ENCODE measurements around the gene ALAD.
"Not testable (repeated sequence)": the region's sequence is repeated elsewhere in the genome, so short reads cannot be mapped to it uniquely, and the experiment has no call there.

The ALAD gene

DNA sequence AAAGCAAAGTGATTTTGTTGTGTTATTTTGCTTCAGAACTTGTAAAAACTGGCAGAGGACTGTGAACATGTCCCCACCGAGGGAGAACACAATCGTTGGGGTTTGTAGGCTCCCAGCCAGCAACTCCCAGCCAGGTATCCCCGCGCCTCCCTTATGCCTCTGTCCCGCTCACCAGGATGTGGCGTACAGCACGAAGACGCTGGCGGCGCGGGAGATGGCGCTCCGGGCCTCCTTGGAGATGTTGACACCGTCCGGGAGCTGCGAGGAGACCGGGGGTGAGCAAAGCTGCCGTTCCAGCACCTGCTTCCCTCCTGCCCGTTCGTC lies 8.8 kb upstream of the ALAD start:
- peak; percentile 23 for ATAC-seq

DNA sequence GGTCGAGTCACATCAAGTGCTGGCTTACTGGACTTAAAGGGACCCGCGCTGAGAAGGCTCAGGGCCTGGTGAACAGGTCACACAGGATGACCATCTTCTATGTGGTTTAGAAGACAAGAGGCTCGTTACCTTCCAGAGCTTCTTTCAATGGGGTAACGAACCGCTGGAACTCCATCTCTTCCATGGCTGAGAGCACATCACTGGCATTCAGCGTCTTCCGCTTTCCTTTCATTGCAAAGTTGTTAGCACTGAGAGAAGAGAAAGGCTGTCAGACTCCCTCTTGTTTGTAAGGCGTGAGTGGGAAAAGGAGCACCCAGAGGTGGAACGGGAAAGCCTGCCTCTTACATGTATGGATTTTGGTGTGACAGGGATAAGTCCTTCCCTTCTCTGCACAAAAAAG lies 8.4 kb upstream of the ALAD start:
- H3K4me1 Mint-ChIP-seq: peaks cover 30% of the 10 kb centered on the region
- no peaks in the 10 kb centered on the region for H3K27me3 Mint-ChIP-seq
- H3K4me3 Mint-ChIP-seq: peak overlapping the region; percentile 93 to 100
- DNase-seq: no peak
- ATAC-seq: no peak
- peak overlapping the region; percentile 99 to 100 for H3K27ac Mint-ChIP-seq
- no peaks in the 10 kb centered on the region for H3K9me3 Mint-ChIP-seq

More for the DNA sequence above, 8.8 kb upstream of the ALAD start:
- Mint-ChIP-seq H3K4me1 (peaks cover 30% of the 10 kb centered on the region), H3K4me3 (peak overlapping the region; percentile 93 to 100), H3K27me3 (no peaks in the 10 kb centered on the region), H3K9me3 (no peaks in the 10 kb centered on the region), H3K27ac (peak overlapping the region; percentile 99 to 100)
- no peak for DNase-seq

DNA sequence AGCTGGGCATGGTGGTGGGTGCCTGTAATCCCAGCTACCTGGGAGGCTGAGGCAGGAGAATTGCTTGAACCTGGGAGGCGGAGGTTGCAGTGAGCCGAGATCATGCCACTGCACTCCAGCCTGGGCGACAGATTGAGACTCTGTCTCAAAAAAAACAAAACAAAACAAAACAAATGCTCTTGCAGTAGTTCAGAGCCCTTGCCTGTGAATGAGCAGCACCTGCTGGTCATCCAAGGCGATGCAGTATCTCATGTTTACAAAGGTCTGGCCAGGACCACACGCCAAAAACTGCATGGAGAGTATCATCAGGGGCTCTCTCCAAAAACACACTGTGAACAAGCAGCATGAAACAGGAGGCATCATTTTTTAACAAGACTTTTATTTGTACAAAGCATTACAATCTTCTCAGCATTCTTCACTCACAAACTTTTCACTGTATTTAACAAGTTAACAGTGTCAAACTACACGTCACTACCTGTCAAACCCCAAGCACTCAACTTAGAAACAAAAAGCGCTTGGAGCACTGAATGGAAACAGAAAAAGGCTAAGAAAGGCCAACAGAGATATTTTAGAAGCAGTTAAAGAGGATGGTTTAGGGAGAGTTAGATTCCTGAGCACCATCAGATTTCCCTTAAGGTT lies 5.9 kb upstream of the ALAD start:
- H3K9me3 Mint-ChIP-seq, H3K27me3 Mint-ChIP-seq: not testable (repeated sequence)
- DNase-seq (peak; percentile 45 to 66), ATAC-seq (peak; percentile 24)
- Mint-ChIP-seq H3K4me3 (peak overlapping the region; percentile 27 to 48), H3K27ac (peak overlapping the region; percentile 2 to 44), H3K4me1 (peaks cover 31% of the 10 kb centered on the region)

DNA sequence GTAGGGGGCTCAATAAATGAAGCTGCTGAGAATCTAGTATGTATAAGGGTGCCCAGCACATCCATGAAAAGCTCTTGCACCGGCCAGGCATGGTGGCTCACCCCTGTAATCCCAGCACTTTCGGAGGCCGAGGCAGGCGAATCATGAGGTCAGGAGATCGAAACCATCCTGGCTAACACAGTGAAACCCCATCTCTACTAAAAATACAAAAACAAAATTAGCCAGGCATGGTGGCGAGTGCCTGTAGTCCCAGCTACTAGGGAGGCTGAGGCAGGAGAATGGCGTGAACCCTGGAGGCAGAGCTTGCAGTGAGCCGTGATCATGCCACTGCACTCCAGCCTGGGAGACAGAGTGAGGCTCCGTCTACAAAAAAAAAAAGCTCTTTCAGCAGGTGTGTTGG lies 5.3 kb upstream of the ALAD start:
- not testable (repeated sequence) for H3K9me3 Mint-ChIP-seq, ATAC-seq, DNase-seq, H3K27me3 Mint-ChIP-seq, H3K4me3 Mint-ChIP-seq
- H3K4me1 Mint-ChIP-seq: peaks cover 37% of the 10 kb centered on the region
- peak overlapping the region; percentile 1 to 44 for H3K27ac Mint-ChIP-seq

DNA sequence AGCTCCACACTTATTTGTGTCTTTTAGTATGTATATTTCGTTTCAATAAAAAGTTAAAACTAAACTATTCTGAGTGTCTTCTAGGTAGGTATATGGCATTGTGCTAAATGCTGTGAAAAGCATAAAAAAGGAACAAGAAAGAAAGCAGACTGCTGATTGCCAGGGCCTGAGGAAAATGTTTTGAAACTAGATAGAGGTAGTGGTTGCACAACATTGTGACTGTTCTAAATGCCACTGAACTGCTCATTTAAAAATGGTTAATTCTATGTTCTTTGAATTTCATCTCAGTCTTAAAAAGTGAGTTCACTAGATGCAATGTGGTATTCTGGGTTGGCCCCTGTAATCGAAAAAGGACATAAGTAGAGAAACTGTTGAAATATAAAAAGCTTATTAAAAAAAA lies 2.6 kb upstream of the ALAD start:
- DNase-seq (no peak), ATAC-seq (no peak)
- Mint-ChIP-seq H3K27ac (no peak overlapping the region), H3K27me3 (no peaks in the 10 kb centered on the region), H3K9me3 (no peaks in the 10 kb centered on the region), H3K4me3 (no peak overlapping the region), H3K4me1 (peaks cover 45% of the 10 kb centered on the region)

DNA sequence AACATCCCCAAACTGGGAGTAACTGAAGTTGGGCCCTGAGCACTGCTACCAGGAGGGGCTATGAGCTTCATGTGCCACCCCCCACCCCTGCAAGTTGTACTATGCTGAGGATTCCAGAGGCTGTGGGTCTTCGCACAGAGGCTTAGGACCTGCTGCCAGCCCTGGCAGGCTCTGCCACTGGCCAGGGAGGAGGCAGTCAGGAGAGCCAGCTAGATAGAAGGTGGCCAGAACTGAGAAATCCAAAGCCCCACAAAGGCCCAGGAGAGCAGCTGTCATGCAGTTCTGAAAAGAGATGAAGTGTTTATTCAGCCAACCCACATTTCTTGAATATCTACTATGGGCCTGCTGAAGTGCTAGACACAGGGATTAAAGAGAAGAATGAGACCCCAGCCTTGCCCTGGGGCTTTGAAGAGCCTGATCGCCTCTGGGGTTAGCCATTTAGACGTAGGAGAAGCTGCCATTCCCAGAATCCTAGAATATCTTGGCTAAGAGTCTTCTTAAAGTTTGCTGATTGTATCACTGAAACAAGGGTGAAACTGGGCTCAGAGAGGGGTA lies 1.4 kb downstream of the ALAD start:
- ATAC-seq: no peak
- H3K9me3 Mint-ChIP-seq: no peaks in the 10 kb centered on the region
- peaks cover 25% of the 10 kb centered on the region for H3K4me1 Mint-ChIP-seq
- no peaks in the 10 kb centered on the region for H3K27me3 Mint-ChIP-seq
- H3K4me3 Mint-ChIP-seq: peak overlapping the region; percentile 77 to 97
- DNase-seq: no peak
- peak overlapping the region; percentile 52 to 76 for H3K27ac Mint-ChIP-seq

DNA sequence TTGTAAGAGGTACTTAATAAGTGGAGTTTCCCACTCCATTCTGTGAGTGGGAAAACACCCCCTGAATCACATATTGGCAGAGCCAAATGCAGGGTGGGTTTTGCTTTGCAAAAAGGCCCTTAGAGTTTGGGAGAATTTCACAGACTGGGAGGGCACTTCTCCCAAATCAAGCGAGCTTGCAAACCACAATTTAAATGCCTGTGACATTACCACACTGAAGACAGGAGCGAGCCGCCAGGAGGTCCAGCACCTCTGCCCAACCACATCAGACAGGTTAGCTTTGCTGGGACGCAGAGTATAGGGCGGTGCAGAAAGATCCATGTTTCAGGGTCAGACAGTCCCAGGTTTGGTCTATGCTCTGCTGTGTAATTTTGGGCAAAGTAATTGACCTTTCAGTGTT lies 2.3 kb downstream of the ALAD start:
- H3K4me3 Mint-ChIP-seq: no peak overlapping the region
- no peak for ATAC-seq
- no peak overlapping the region for H3K27ac Mint-ChIP-seq
- no peaks in the 10 kb centered on the region for H3K9me3 Mint-ChIP-seq
- H3K27me3 Mint-ChIP-seq: no peaks in the 10 kb centered on the region
- no peak for DNase-seq
- peaks cover 25% of the 10 kb centered on the region for H3K4me1 Mint-ChIP-seq

DNA sequence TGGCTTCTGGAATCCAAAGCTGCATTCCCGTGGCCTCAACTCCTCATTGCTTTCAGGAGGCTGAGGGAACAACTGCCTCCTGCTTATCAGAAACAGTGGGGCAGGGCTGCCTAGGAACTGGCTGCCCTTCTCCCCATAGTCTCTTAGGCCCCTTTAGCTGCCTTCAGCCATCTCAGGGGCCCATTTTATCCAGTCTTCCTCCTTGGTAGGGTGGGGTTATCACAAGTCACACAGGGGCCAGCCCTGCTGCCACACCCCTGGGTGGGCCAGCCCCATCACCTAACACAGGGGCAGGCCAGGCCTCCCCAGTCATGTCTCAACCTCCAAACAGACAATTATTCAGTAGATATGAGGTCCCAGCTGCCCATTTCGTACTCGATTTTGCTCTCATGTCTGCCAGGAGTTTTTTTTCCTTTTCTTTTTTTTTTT lies 3.9 kb downstream of the ALAD start:
- ATAC-seq: no peak
- no peaks in the 10 kb centered on the region for H3K27me3 Mint-ChIP-seq
- H3K27ac Mint-ChIP-seq: no peak overlapping the region
- no peaks in the 10 kb centered on the region for H3K9me3 Mint-ChIP-seq
- no peak overlapping the region for H3K4me3 Mint-ChIP-seq
- peaks cover 25% of the 10 kb centered on the region for H3K4me1 Mint-ChIP-seq
- no peak for DNase-seq

DNA sequence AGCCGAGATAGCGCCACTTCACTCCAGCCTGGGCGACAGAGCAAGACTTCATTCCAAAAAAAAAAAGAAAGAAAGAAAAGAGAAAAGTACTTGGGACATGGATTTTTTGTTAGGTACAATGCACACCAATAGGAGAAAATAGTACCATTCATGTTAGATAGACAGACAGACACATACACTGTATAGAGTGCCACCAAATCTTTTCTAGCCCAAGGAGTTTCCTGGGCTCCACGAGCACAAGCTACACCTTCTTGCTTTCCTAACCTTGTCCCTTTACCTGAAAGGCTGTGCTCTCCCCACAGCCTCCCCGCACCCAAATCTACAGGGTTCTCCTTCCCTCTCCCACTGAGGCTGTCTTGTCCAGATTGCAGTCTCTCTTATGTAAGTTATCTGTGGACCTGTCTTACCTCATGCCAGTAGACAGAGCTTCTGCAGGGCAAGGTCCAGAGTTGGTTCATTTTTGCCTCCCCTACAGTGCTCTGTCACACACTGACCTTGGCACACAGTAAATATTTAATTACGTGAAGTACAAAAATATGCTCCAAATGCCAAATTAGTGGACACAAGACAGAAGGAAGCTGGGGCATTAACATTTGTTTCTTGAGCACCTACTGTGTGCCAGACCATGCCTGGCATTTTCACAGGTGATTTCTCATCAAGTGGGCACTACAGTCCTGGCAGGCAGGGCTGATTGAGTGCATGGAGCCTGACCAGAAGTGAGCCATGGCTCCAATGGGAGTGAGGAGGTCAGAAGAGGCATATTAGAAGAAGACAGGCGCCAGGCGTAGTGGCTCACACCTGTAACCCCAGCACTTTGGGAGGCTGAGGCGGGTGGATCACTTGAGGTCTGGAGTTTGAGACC lies 5.9 kb downstream of the ALAD start:
- Mint-ChIP-seq H3K27me3 (no peaks in the 10 kb centered on the region), H3K27ac (peak overlapping the region in 1 of 2 donors; percentile 22), H3K9me3 (no peaks in the 10 kb centered on the region), H3K4me1 (peaks cover 15% of the 10 kb centered on the region), H3K4me3 (no peak overlapping the region)
- ATAC-seq (no peak), DNase-seq (no peak)

DNA sequence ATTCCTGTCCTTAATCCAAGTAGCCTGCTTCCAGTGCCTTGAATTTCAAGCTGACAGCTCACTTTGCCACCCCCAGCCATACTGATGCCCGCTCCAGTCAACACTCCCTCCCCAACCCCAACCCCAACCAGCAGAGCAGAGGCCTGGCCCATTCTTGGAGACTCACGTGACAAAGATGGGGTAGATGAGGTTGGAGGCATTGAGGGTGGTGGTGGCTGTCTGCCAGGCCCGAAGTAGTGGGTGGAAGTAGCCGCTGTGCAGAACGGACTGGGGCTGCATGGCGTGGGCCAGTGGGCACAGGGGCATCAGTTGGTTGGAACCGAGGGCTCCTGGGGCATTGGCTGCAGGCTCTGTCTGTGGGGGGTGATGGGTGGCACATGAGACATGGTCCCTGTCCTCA lies 7.8 kb downstream of the ALAD start:
- Mint-ChIP-seq H3K4me3 (no peak overlapping the region), H3K27ac (no peak overlapping the region), H3K27me3 (no peaks in the 10 kb centered on the region), H3K9me3 (no peaks in the 10 kb centered on the region), H3K4me1 (no peaks in the 10 kb centered on the region)
- ATAC-seq: no peak
- no peak for DNase-seq

DNA sequence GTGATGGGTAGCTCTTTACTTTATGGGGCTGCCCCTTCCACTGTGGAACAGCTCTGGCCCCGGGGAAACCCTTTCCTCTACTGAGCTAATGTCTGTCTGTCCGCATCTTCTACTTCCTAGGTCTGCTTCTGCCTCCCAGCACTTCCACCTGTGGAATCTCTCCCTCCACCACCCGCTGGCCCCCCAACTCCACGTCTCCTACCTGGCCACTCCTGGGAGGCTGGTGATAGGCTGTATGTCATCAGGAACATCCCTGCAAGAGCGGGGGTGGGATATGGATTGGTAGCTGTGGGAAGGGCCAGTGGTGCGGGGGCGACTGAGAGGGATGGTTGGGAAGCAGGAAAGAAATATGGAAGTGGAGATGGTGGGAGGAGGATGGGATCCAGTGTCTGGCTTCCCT lies 9.2 kb downstream of the ALAD start:
- Mint-ChIP-seq H3K27me3 (no peaks in the 10 kb centered on the region), H3K4me3 (no peak overlapping the region), H3K27ac (peak overlapping the region in 1 of 2 donors; percentile 3), H3K4me1 (no peaks in the 10 kb centered on the region), H3K9me3 (no peaks in the 10 kb centered on the region)
- no peak for ATAC-seq
- no peak for DNase-seq

DNA sequence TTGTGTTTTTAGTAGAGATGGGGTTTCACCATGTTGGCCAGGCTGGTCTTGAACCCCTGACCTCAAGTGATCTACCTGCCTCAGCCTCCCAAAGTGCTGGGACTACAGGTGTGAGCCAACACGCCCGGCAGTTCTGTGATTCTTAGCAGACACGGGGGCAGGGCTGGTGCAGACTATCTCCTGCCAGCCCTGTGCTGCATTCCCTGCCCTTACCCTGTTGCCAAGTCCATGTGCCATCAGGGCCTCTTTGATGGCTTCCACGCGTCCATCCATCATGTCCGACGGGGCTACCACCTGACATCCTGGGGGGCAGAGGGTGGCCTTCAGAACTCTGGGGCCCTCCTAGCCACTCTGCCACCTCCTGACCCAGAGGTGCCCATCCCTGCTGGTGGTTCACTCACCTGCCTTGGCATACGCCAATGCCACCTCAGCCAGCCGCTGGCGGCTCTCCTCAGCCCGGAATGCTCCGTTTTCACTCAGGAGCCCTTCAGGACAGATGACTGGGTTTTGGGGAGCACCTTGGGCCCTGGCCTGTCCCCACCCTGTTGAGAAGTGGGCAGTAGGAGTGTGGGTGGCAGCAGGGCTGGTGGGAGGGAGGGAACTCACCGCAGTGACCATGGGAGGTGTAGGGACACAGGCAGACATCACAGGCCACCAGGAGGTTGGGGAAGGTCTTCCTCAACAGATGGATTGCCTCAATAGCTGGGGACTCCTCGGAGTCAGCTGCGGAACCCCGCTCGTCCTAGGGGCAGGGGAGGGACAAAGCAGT lies 10.7 kb downstream of the ALAD start:
- ATAC-seq: no peak
- DNase-seq: no peak
- H3K9me3 Mint-ChIP-seq: no peaks in the 10 kb centered on the region
- H3K27me3 Mint-ChIP-seq: no peaks in the 10 kb centered on the region
- H3K4me1 Mint-ChIP-seq: no peaks in the 10 kb centered on the region
- no peak overlapping the region for H3K27ac Mint-ChIP-seq
- no peak overlapping the region for H3K4me3 Mint-ChIP-seq

DNA sequence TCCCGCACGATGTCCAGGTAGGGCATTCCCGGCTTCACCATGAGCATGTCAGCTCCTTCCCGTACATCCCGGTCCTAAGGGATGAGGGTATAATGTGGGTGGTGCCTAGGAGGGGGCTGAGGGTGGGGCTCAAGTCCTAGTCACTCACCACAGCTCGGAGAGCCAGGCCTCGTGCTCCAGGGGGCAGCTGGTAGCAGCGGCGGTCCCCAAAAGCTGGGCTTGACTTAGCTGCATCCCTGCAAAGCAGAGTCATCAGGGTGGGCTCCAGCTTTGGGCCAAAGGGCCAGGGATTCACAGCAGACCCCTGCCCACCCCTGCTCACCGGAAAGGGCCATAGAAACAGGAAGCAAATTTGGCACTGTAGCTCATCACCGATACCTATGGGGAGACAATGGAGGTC lies 11.6 kb downstream of the ALAD start:
- H3K27ac Mint-ChIP-seq: peak overlapping the region; percentile 63 to 89
- DNase-seq (no peak), ATAC-seq (no peak)
- no peaks in the 10 kb centered on the region for H3K9me3 Mint-ChIP-seq
- no peaks in the 10 kb centered on the region for H3K27me3 Mint-ChIP-seq
- no peak overlapping the region for H3K4me3 Mint-ChIP-seq
- no peaks in the 10 kb centered on the region for H3K4me1 Mint-ChIP-seq

DNA sequence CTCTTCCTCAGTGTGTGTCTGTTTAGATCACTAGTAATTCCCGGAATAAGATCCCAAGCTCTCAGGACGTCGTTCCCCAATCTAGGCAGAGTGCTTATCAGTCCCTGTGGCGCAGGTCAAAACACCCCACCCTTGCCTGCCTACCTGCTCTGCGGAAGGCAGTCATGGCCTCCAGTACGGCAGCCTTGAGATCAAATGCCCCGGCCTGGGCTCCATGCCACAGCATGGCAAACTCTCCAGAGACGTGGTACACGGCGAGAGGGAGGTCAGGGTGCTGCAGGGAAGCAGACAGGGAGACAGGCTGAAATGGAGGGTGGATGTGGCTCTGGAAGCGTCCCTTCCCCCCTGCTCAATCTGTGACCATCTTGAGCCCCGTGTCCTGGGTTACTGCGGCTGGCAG lies 12.3 kb downstream of the ALAD start:
- no peaks in the 10 kb centered on the region for H3K4me1 Mint-ChIP-seq
- no peak overlapping the region for H3K27ac Mint-ChIP-seq
- DNase-seq (no peak), ATAC-seq (no peak)
- no peaks in the 10 kb centered on the region for H3K9me3 Mint-ChIP-seq
- no peaks in the 10 kb centered on the region for H3K27me3 Mint-ChIP-seq
- H3K4me3 Mint-ChIP-seq: no peak overlapping the region

DNA sequence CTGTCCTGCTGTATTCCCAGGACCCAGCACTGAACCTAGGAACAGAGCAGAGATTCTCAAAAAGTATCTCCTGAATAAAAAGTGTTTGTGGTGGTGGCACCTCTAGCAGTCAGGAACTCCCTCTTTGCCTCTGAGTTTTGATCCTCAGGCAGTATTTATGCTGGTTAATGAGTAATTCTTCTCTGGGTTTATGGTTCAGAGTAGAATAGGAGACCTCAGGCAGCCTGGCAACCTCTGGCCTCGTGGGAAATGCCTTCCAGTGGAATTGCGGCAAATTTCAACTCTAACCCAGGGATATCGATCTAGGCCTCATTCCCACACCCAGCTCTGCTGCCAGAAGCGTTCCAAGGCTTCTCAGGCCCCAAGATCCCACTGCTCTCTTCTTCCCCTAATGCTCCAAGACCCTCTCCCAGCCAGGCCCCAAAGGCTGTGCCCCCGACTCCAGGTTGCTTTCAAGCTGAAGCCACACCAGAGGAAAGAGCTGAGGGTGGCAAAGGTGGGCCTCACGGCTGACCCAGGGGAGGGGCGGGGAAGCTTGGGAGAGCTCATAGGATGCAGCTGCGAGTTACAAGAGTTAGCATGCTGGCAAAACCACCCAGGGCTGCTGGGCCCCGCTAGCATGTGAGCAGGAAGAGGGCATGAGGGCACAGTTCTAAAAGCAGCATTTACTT lies 13.4 kb downstream of the ALAD start:
- ATAC-seq (no peak), DNase-seq (no peak)
- Mint-ChIP-seq H3K4me1 (no peaks in the 10 kb centered on the region), H3K27ac (no peak overlapping the region), H3K27me3 (no peaks in the 10 kb centered on the region), H3K4me3 (no peak overlapping the region), H3K9me3 (no peaks in the 10 kb centered on the region)
